GM23338 (cell line): ENCODE results near the gene DET1. TPM values are rescaled to one million over a fixed set of nuclear protein-coding genes. Genes with fewer than 3 reads are reported as not detected.

ENCODE experiments used
- ATAC-seq: fragments of 200-7000 bp; cut with Tn5 transposase; 3 replicates; pipeline ENCODE4 v1.9.1; 2020
- DNase-seq: peaks from one replicate; pipeline ENCODE4 v3.0.0-alpha.2; 2015; ENCODE audit warnings: low spot score
- H2AFZ ChIP-seq: fragments of 200-600 bp; sonication (generic); 2 replicates; pipeline ENCODE4 v1.8.0; 2016; ENCODE audit warnings: antibody characterized with exemption, mild to moderate bottlenecking, moderate library complexity
- H3F3A ChIP-seq: fragments of 200-600 bp; sonication (generic); replicated peaks from 2 replicates; pipeline ENCODE4 v1.8.0; 2017; ENCODE audit warnings: antibody characterized with exemption, mixed run types, low read depth
- H3K27ac ChIP-seq: fragments of 200-600 bp; sonication (generic); 2 replicates; pipeline ENCODE4 v1.6.1; 2016; ENCODE audit warnings: low read depth
- H3K27me3 ChIP-seq: fragments of 200-600 bp; sonication (generic); 2 replicates; pipeline ENCODE4 v1.8.0; 2016; ENCODE audit warnings: mild to moderate bottlenecking, mixed run types, moderate library complexity; ENCODE audit not compliant: insufficient read depth
- H3K36me3 ChIP-seq: fragments of 200-600 bp; sonication (generic); 2 replicates; pipeline ENCODE4 v1.8.0; 2016; ENCODE audit warnings: mild to moderate bottlenecking; ENCODE audit not compliant: insufficient read depth
- H3K4me1 ChIP-seq: fragments of 200-600 bp; sonication (generic); 2 replicates; pipeline ENCODE4 v1.8.0; 2016; ENCODE audit warnings: mild to moderate bottlenecking, moderate library complexity; ENCODE audit not compliant: insufficient read depth
- H3K4me2 ChIP-seq: fragments of 200-600 bp; sonication (generic); 2 replicates; pipeline ENCODE4 v1.7.1; 2017; ENCODE audit warnings: mixed run types
- H3K4me3 ChIP-seq: fragments of 200-600 bp; sonication (generic); 2 replicates; pipeline ENCODE4 v1.6.1; 2016; ENCODE audit warnings: mixed run types
- H3K79me2 ChIP-seq: fragments of 200-600 bp; sonication (generic); replicated peaks from 2 replicates; pipeline ENCODE4 v1.8.0; 2017; ENCODE audit warnings: mild to moderate bottlenecking; ENCODE audit not compliant: insufficient read depth
- H3K9me2 ChIP-seq: fragments of 200-600 bp; sonication (generic); 2 replicates; pipeline ENCODE4 v1.8.0; 2017; ENCODE audit not compliant: insufficient read depth
- H4K20me1 ChIP-seq: fragments of 200-600 bp; sonication (generic); replicated peaks from 2 replicates; pipeline ENCODE4 v1.8.0; 2017; ENCODE audit warnings: mild to moderate bottlenecking; ENCODE audit not compliant: insufficient read depth
- H3K27ac Mint-ChIP-seq: 2 replicates; pipeline ENCODE4 v1.8.0; 2020; ENCODE audit warnings: inconsistent platforms, mild to moderate bottlenecking, moderate library complexity, mixed read lengths
- H3K27me3 Mint-ChIP-seq: 3 replicates; pipeline ENCODE4 v1.8.0; 2022; ENCODE audit warnings: low read depth, mild to moderate bottlenecking, moderate library complexity, mixed read lengths, inconsistent platforms; ENCODE audit not compliant: insufficient read depth, poor library complexity
- H3K36me3 Mint-ChIP-seq: 3 replicates; pipeline ENCODE4 v1.8.0; 2021; ENCODE audit warnings: low read depth, mild to moderate bottlenecking, inconsistent platforms, moderate library complexity, mixed read lengths
- H3K4me1 Mint-ChIP-seq: 3 replicates; pipeline ENCODE4 v1.8.0; 2020; ENCODE audit warnings: mild to moderate bottlenecking, inconsistent platforms, mixed read lengths
- H3K4me3 Mint-ChIP-seq: 3 replicates; pipeline ENCODE4 v1.8.0; 2021; ENCODE audit warnings: moderate library complexity, mild to moderate bottlenecking, inconsistent platforms, mixed read lengths
- H3K9me3 Mint-ChIP-seq: 3 replicates; pipeline ENCODE4 v1.8.0; 2020; ENCODE audit warnings: moderate library complexity, mild to moderate bottlenecking, inconsistent platforms, mixed read lengths
- EZH2phosphoT487 ChIP-seq: fragments of 200-600 bp; sonication (generic); IDR thresholded peaks from one replicate; pipeline ENCODE4 v1.8.1; 2018; ENCODE audit warnings: antibody characterized with exemption; ENCODE audit not compliant: unreplicated experiment
- NANOG ChIP-seq: IDR thresholded peaks from 2 replicates; pipeline ENCODE4 v1.6.1; 2016; ENCODE audit warnings: antibody characterized with exemption, borderline replicate concordance
- POLR2AphosphoS5 ChIP-seq: IDR thresholded peaks from 2 replicates; pipeline ENCODE4 v1.6.1; 2016; ENCODE audit warnings: antibody characterized with exemption, low read depth
- ZNF331 ChIP-seq: fragments of 250-450 bp; sonication (Bioruptor Pico); IDR thresholded peaks from 2 replicates; pipeline ENCODE4 v1.5.0; 2020; ENCODE audit warnings: low read depth, mild to moderate bottlenecking, moderate library complexity
- polyA plus RNA-seq: library from polyadenylated mRNA; unstranded; fragments of >200 nt; fragmentation: Nextera tagmentation; extraction: Ambion mirVana; gene quantifications from 2 replicates; pipeline ENCODE4 v1.2.1, GENCODE V29; 2016
- total RNA-seq: library from RNA; depleted of rRNA; stranded (reverse); fragments of >200 nt; shearing (Covaris generic); gene quantifications from 2 replicates; pipeline ENCODE4 v1.2.3, GENCODE V29; 2014
- TF ChIP-seq, protein P1 (sequence below): fragments of 250-450 bp; sonication (Bioruptor Pico); IDR thresholded peaks from 2 replicates; pipeline ENCODE4 v1.5.0; 2020; ENCODE audit warnings: mild to moderate bottlenecking, moderate library complexity
- TF ChIP-seq, protein P2 (sequence below): IDR thresholded peaks from 2 replicates; pipeline ENCODE4 v1.6.1; 2016; ENCODE audit warnings: antibody characterized with exemption

The DET1 gene
- total and polyA plus RNA-seq, 2 experiments from 2014 or later, result 4.2 to 8.6 TPM

DNA sequence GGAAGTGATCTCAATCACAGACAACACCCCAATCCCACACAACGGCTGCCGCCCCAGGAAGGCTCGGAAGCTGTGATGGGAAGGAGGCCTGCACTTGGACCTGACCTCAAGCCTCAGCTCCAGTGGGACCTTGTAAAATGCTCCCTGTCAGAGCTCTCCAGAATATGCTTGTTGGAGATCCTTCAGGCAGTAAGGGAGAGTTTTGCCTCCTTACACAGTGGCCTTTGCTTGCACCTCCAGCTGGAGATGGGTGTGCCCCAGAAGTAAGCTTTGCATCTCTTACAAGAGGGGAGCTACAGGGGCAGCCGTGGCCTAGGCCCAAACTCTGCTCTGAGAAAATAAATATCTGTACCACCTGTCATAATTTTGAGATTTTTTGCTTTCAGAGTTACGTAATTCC is 68.6 kb downstream of the DET1 start (continued):
- TF ChIP-seq, protein P1, sequence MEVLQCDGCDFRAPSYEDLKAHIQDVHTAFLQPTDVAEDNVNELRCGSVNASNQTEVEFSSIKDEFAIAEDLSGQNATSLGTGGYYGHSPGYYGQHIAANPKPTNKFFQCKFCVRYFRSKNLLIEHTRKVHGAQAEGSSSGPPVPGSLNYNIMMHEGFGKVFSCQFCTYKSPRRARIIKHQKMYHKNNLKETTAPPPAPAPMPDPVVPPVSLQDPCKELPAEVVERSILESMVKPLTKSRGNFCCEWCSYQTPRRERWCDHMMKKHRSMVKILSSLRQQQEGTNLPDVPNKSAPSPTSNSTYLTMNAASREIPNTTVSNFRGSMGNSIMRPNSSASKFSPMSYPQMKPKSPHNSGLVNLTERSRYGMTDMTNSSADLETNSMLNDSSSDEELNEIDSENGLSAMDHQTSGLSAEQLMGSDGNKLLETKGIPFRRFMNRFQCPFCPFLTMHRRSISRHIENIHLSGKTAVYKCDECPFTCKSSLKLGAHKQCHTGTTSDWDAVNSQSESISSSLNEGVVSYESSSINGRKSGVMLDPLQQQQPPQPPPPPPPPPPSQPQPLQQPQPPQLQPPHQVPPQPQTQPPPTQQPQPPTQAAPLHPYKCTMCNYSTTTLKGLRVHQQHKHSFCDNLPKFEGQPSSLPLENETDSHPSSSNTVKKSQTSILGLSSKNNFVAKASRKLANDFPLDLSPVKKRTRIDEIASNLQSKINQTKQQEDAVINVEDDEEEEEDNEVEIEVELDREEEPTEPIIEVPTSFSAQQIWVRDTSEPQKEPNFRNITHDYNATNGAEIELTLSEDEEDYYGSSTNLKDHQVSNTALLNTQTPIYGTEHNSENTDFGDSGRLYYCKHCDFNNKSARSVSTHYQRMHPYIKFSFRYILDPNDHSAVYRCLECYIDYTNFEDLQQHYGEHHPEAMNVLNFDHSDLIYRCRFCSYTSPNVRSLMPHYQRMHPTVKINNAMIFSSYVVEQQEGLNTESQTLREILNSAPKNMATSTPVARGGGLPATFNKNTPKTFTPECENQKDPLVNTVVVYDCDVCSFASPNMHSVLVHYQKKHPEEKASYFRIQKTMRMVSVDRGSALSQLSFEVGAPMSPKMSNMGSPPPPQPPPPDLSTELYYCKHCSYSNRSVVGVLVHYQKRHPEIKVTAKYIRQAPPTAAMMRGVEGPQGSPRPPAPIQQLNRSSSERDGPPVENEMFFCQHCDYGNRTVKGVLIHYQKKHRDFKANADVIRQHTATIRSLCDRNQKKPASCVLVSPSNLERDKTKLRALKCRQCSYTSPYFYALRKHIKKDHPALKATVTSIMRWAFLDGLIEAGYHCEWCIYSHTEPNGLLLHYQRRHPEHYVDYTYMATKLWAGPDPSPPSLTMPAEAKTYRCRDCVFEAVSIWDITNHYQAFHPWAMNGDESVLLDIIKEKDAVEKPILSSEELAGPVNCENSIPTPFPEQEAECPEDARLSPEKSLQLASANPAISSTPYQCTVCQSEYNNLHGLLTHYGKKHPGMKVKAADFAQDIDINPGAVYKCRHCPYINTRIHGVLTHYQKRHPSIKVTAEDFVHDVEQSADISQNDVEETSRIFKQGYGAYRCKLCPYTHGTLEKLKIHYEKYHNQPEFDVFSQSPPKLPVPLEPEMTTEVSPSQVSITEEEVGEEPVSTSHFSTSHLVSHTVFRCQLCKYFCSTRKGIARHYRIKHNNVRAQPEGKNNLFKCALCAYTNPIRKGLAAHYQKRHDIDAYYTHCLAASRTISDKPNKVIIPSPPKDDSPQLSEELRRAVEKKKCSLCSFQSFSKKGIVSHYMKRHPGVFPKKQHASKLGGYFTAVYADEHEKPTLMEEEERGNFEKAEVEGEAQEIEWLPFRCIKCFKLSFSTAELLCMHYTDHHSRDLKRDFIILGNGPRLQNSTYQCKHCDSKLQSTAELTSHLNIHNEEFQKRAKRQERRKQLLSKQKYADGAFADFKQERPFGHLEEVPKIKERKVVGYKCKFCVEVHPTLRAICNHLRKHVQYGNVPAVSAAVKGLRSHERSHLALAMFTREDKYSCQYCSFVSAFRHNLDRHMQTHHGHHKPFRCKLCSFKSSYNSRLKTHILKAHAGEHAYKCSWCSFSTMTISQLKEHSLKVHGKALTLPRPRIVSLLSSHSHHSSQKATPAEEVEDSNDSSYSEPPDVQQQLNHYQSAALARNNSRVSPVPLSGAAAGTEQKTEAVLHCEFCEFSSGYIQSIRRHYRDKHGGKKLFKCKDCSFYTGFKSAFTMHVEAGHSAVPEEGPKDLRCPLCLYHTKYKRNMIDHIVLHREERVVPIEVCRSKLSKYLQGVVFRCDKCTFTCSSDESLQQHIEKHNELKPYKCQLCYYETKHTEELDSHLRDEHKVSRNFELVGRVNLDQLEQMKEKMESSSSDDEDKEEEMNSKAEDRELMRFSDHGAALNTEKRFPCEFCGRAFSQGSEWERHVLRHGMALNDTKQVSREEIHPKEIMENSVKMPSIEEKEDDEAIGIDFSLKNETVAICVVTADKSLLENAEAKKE, result no peak
- TF ChIP-seq, protein P2, sequence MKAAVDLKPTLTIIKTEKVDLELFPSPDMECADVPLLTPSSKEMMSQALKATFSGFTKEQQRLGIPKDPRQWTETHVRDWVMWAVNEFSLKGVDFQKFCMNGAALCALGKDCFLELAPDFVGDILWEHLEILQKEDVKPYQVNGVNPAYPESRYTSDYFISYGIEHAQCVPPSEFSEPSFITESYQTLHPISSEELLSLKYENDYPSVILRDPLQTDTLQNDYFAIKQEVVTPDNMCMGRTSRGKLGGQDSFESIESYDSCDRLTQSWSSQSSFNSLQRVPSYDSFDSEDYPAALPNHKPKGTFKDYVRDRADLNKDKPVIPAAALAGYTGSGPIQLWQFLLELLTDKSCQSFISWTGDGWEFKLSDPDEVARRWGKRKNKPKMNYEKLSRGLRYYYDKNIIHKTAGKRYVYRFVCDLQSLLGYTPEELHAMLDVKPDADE, result no peak
- TF ChIP-seq POLR2AphosphoS5 (no peak), EZH2phosphoT487 (no peak), ZNF331 (CRISPR knock-in tag) (no peak)

DNA sequence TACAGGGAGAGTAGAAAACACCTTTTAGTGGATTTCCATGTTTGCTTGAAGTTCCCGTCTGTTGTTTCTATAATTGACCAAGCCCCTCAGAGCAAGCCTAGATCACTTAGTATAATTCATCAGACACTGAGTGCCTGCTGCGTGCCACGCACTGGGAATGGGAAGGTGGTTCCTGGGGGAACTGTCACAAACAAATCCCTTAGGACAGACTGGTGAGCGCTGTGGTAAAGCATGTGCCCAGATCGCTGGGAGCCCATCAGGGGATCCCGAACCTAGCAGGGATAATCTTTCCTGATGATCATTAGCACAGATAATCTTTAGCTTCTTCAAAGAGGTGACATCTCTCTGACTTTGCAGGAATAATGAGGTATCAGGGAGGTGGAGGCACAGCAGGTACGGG is 69.4 kb downstream of the DET1 start:
- Histone ChIP-seq H3K79me2 (no peaks in the 10 kb centered on the region), H3K4me3 (no peak overlapping the region), H3F3A (0 out of 2 replicates have a peak, but pooled peaks cover 3% of the 10 kb centered on the region), H3K27ac (peak overlapping the region; percentile 21; the same call in 1 of the 2 replicates), H3K36me3 (no peaks in the 10 kb centered on the region; the same call in none of the 2 replicates), H4K20me1 (no peaks in the 10 kb centered on the region; the same call in 1 of the 2 replicates), H3K27me3 (no peaks in the 10 kb centered on the region), H3K9me2 (no peaks in the 10 kb centered on the region), H3K4me2 (no peak overlapping the region), H2AFZ (no peak overlapping the region), H3K4me1 (no peaks in the 10 kb centered on the region)
- TF ChIP-seq ZNF331 (CRISPR knock-in tag) (no peak), POLR2AphosphoS5 (no peak), NANOG (no peak)
- TF ChIP-seq, protein P2, result no peak
- no peak overlapping the region for H3K27ac Mint-ChIP-seq
- H3K27me3 Mint-ChIP-seq, result peaks cover 4% of the 10 kb centered on the region
- DNase-seq (no peak), ATAC-seq (no peak)
- H3K9me3 Mint-ChIP-seq, result no peaks in the 10 kb centered on the region
- peaks cover 40% of the 10 kb centered on the region; the same call in 2 of the 3 replicates for H3K36me3 Mint-ChIP-seq
- no peak overlapping the region for H3K4me3 Mint-ChIP-seq
- no peaks in the 10 kb centered on the region for H3K4me1 Mint-ChIP-seq
